ENCODE measurements around the gene TMC2.
"Not testable (repeated sequence)": the region's sequence is repeated elsewhere in the genome, so short reads cannot be mapped to it uniquely, and the experiment has no call there.

The TMC2 gene

GRCh38 chr20:2524709-2525506 lies 11.5 kb upstream of the TMC2 start:
- DNase-seq = no peak

DNA sequence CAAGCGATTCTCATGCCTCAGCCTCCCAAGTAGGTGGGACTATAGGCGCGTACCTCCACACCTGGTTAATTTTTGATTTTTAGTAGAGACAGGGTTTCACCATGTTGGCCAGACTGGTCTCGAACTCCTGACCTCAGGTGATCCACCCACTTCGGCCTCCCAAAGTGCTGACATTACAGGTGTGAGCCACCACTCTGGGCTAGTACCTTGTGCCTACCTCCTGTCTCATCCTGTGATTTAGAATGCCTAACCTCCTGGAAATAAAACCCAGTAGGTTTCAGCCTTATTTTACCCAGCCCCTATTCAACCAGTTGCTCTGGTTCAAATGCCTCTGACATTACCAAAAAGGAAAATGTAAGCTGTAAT lies 10.2 kb upstream of the TMC2 start:
- DNase-seq = not testable (repeated sequence)

DNA sequence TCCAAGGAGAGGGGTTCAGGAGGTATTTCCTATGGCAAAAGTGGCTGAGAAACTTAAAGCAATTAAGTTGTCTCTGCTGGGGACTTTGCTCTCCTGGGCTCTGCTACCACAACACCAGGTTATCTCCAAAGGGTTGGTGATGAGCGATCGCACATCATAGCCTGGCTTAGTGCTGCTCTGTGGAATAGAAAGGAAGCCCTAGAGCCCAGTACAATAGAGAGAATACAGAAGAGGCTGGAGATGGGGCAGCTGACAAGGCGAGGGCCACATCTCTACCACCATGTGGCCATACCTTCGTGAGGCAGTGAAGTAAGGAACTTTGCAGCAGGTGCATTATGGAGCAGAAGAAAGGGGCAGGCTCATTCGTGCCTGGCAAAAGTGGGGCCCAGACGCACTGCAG lies 8.6 kb upstream of the TMC2 start:
- DNase-seq = no peak

- DNase-seq = no peak
These were observed 7.6 kb upstream of the TMC2 start for GRCh38 chr20:2528671-2529271.

- DNase-seq = no peak
These were observed 3.3 kb upstream of the TMC2 start for GRCh38 chr20:2533118-2533517.

- DNase-seq = no peak
These were observed 438 bp upstream of the TMC2 start for GRCh38 chr20:2535711-2536559.

GRCh38 chr20:2537101-2537500 lies 728 bp downstream of the TMC2 start:
- DNase-seq = no peak

DNA sequence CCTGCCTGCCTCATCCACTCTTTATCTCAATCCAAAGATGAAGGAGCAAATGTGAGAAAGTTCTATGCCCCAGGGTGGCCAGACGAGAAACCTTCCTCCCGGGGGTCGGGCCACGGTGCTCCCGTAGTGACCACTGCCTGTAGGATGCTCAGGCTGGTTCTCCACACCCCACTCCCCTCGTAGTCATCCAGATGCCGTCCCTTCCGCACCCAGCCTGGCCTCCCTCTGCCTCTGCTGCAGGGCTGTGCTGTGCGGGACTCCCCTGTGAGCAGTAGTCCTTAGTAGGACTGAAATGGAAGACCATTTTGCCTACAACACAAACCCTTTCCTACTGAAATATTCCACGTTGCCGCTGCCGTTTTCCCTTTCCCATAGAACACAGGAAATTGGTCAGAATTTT lies 2.0 kb downstream of the TMC2 start:
- no peak for DNase-seq

DNA sequence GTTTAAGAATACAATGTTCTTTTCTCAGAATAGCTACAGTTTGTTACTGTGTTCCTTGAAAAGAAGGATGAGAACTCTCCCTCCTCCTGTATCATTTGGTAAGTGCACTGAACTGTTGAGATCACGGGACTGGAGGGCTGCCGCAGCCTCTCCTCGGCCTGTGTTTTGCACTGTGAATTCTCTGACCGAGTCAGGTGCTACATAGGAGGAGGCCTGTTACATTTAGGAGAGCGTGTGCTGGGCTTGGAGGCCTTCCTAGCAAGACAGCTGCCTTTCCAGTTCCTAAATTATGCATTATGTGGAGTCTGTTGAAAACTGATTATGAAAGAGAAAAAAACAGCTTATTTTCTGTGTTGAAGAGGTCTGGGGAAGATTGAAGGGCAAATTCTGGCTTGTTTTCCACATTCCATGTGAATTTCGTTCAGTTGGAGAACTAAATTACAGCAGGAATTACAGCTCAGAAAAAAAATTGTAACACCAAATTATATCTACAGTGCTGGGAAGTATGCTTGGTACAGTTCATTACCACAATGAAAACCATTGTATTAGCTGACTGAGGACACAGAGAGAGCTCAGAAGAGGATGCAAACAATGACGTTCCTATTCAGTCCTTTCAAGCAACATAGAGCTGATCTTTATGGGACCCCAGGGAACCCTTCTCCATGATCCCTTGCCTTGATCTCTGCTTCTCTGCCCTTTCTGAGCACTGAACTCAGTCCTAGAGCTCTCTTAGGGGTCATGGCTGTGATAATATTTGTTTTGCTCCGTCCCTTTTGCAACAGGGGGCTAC lies 2.8 kb downstream of the TMC2 start:
- DNase-seq = no peak

DNA sequence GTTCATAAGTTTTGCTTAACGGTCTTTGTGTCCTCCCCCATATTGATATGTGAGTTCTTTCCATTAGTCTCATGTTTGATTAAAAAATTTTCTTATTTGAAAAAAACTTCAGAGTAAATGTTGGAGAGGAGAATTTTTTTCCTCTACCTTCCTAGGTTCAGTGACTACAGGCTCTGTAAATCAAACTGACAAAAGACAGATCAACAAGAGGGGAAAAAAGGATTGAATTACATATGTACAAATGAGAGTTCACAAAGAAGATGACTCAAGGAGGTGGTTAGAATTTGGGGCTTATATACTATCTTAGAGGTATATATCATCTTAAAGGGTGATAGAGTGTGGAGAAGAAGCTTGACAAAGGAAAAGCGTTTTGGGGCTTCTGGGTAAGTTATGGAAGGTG lies 5.6 kb downstream of the TMC2 start:
- DNase-seq = no peak

DNA sequence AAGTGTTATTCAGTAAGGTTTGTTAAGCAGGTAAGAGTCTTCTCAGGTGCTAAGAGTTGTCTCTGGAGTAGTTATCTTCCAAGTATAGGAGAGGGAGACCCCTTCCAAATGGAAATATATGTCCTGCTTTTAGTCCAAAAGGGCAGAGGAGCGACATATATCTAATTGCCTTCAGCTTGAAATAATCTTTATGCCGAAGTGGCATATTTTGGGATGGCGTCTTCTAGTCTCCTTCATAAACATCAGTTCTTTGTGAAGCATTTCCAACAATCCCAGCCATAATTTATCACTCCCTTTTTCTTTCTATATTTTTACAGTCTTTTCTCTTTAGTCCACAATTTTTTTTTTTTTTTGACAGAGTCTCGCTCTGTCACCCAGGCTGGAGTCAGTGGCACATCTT lies 6.0 kb downstream of the TMC2 start:
- no peak for DNase-seq

DNA sequence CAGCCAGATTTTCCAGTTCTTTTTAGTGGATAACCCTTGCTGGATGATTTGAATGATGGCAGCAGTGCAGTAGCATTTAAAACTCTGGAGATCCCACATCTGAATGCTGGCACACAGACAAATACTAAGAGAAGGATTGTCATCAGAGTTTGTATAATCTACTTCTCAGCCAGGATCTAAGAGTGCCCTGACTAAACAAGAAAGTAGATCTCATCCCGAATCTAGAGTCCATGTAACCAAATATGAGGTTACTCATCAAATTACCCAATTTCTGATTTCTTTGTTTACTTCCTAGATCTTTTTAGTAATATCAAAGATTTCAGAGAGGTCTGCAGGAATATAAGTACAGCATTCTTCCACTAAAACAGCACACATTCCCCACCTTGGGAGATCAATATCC lies 7.8 kb downstream of the TMC2 start:
- DNase-seq = no peak

- DNase-seq = no peak
These were observed 9.2 kb downstream of the TMC2 start for GRCh38 chr20:2545594-2545993.

- DNase-seq = no peak
These were observed 21.7 kb downstream of the TMC2 start for GRCh38 chr20:2557873-2558580.

- DNase-seq = no peak
These were observed 22.4 kb downstream of the TMC2 start for GRCh38 chr20:2558581-2559278.

DNA sequence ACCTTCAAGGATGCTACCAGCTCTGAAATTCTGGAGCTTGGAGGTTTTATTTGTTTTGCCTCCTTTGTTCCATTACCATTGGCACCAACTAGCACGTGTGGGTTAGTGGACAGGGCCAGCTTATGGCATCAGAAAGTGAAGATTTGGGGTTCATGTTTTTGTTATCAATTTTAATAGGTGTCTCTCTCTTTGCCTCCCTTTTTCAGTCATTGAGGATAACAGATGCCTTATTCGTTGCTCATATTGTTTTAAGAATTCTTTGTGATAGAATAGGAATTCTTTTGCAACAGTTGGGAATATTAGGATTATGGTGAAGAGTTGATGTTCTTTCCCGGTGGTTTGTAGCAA lies 22.9 kb downstream of the TMC2 start:
- no peak for DNase-seq

- DNase-seq = no peak
These were observed 23.3 kb downstream of the TMC2 start for GRCh38 chr20:2559651-2560050.

GRCh38 chr20:2563116-2563515 lies 26.7 kb downstream of the TMC2 start:
- no peak for DNase-seq

- DNase-seq = no peak
These were observed 28.0 kb downstream of the TMC2 start for GRCh38 chr20:2564406-2564805.

- DNase-seq = no peak
These were observed 39.3 kb downstream of the TMC2 start for GRCh38 chr20:2575682-2576081.

GRCh38 chr20:2576317-2576727 lies 39.9 kb downstream of the TMC2 start:
- no peak for DNase-seq
